DOHH2 (cell line): ENCODE data around the gene CHRNB2.

Experiments
- H3F3A ChIP-seq: fragments of 200-600 bp; sonication (generic), shearing (Covaris generic); 2 replicates; pipeline ENCODE4 v1.6.0; 2016; ENCODE audit warnings: antibody characterized with exemption, mild to moderate bottlenecking; ENCODE audit not compliant: control insufficient read depth, insufficient read depth
- H3K27ac ChIP-seq: fragments of 200-600 bp; sonication (generic); 2 replicates; pipeline ENCODE4 v1.5.1; 2014; ENCODE audit warnings: low read depth, mild to moderate bottlenecking, low read length, moderate library complexity
- H3K27me3 ChIP-seq: fragments of 200-600 bp; sonication (generic); 2 replicates; pipeline ENCODE4 v1.6.1; 2014; ENCODE audit warnings: mild to moderate bottlenecking, low read length, mixed read lengths; ENCODE audit not compliant: control insufficient read depth
- H3K36me3 ChIP-seq: fragments of 200-600 bp; sonication (generic); 2 replicates; pipeline ENCODE4 v1.6.1; 2014; ENCODE audit warnings: mild to moderate bottlenecking, low read length, moderate library complexity, mixed read lengths; ENCODE audit not compliant: control insufficient read depth
- H3K4me1 ChIP-seq: fragments of 200-600 bp; sonication (generic); 2 replicates; pipeline ENCODE4 v1.6.1; 2014; ENCODE audit warnings: mild to moderate bottlenecking, low read length, mixed read lengths; ENCODE audit not compliant: control insufficient read depth
- H3K4me2 ChIP-seq: fragments of 200-600 bp; sonication (generic); 2 replicates; pipeline ENCODE4 v1.6.0; 2014; ENCODE audit warnings: mild to moderate bottlenecking, low read length, moderate library complexity
- H3K4me3 ChIP-seq: fragments of 200-600 bp; sonication (generic); 2 replicates; pipeline ENCODE4 v1.5.1; 2014; ENCODE audit warnings: mild to moderate bottlenecking, low read length, mixed read lengths
- H3K79me2 ChIP-seq: fragments of 200-600 bp; sonication (generic); 2 replicates; pipeline ENCODE4 v1.6.1; 2014; ENCODE audit warnings: mild to moderate bottlenecking, low read length, mixed read lengths; ENCODE audit not compliant: control insufficient read depth
- H3K9me2 ChIP-seq: fragments of 200-600 bp; sonication (generic); replicated peaks from 2 replicates; pipeline ENCODE4 v1.6.1; 2014; ENCODE audit warnings: mild to moderate bottlenecking, low read length, mixed read lengths; ENCODE audit not compliant: control insufficient read depth
- H3K9me3 ChIP-seq: fragments of 200-600 bp; sonication (generic); 2 replicates; pipeline ENCODE4 v1.6.1; 2014; ENCODE audit warnings: antibody characterized with exemption, low read length, mixed read lengths; ENCODE audit not compliant: control insufficient read depth, insufficient read depth
- H4K20me1 ChIP-seq: fragments of 200-600 bp; sonication (generic); 2 replicates; pipeline ENCODE4 v1.6.0; 2014; ENCODE audit warnings: low read depth, mild to moderate bottlenecking, antibody characterized with exemption, low read length, moderate library complexity; ENCODE audit not compliant: control insufficient read depth, insufficient read depth
- EZH2phosphoT487 ChIP-seq: fragments of 200-600 bp; sonication (generic); IDR thresholded peaks from 2 replicates; pipeline ENCODE4 v1.6.1; 2017; ENCODE audit warnings: borderline replicate concordance, mild to moderate bottlenecking, antibody characterized with exemption, low read length, moderate library complexity, mixed read lengths
- TF ChIP-seq, protein P1 (sequence below): fragments of 200-600 bp; sonication (generic); IDR thresholded peaks from one replicate; pipeline ENCODE4 v1.5.1; 2014; ENCODE audit warnings: antibody characterized with exemption, mild to moderate bottlenecking, low read depth, low read length; ENCODE audit not compliant: poor library complexity, severe bottlenecking

The CHRNB2 gene

DNA sequence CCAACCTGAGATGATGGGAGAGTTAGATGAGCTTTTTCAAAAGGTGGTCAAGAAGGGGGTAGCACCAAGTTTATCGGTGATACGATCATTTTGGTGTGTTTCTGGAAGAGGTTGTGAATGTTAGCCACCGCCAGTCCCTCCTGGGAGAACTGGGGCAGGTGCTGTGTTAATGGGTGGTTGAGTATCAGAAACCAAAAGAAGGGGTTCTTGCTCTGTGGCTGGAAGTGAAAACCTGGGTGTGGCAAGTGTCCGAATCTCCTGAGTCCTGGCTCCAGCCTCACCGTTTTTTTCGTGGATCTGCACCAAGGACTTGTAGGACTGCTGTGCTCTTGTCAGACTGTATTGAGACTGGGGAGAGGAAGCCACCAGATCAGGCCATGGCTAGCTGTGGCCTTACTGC lies 16.9 kb upstream of the CHRNB2 start:
- H3K36me3 ChIP-seq, result peaks cover 78% of the 10 kb centered on the region
- peaks cover 7% of the 10 kb centered on the region; the same call in 1 of the 2 replicates for H4K20me1 ChIP-seq

DNA sequence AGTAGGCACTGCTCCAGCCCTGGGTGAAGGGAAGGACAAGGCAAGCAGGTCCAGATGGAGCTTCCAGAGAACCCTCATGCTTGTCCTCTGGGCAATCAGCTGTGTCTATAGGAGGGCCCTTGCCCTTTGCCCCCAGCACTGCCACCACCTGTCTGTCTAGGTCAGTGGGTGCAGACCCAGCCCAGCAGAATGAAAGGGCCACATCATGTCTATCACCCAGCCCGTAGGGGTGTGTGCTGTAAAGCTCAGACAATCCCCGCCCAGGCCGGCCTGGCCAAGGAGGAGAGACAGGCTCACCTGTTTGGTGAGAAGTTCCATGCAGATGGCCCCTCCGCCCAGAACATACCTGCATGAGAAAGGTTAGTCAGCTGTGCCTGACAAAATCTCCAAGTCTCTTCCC lies 16.1 kb upstream of the CHRNB2 start:
- Histone ChIP-seq H3K27ac (no peak overlapping the region), H3K27me3 (no peaks in the 10 kb centered on the region), H3K9me2 (no peaks in the 10 kb centered on the region), H3F3A (peaks cover 17% of the 10 kb centered on the region; the same call in 1 of the 2 replicates), H3K4me2 (no peak overlapping the region), H3K79me2 (peaks cover 15% of the 10 kb centered on the region), H3K36me3 (peaks cover 86% of the 10 kb centered on the region), H4K20me1 (peaks cover 11% of the 10 kb centered on the region; the same call in 1 of the 2 replicates), H3K9me3 (no peaks in the 10 kb centered on the region), H3K4me3 (no peak overlapping the region), H3K4me1 (peaks cover 5% of the 10 kb centered on the region)
- no peak for TF ChIP-seq EZH2phosphoT487
- TF ChIP-seq, protein P1, sequence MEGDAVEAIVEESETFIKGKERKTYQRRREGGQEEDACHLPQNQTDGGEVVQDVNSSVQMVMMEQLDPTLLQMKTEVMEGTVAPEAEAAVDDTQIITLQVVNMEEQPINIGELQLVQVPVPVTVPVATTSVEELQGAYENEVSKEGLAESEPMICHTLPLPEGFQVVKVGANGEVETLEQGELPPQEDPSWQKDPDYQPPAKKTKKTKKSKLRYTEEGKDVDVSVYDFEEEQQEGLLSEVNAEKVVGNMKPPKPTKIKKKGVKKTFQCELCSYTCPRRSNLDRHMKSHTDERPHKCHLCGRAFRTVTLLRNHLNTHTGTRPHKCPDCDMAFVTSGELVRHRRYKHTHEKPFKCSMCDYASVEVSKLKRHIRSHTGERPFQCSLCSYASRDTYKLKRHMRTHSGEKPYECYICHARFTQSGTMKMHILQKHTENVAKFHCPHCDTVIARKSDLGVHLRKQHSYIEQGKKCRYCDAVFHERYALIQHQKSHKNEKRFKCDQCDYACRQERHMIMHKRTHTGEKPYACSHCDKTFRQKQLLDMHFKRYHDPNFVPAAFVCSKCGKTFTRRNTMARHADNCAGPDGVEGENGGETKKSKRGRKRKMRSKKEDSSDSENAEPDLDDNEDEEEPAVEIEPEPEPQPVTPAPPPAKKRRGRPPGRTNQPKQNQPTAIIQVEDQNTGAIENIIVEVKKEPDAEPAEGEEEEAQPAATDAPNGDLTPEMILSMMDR, result no peak

More for the DNA sequence above, 16.9 kb upstream of the CHRNB2 start:
- Histone ChIP-seq H3K4me3 (no peak overlapping the region), H3K9me3 (no peaks in the 10 kb centered on the region), H3K4me1 (no peaks in the 10 kb centered on the region), H3K79me2 (peaks cover 7% of the 10 kb centered on the region), H3K27ac (no peak overlapping the region), H3K9me2 (no peaks in the 10 kb centered on the region), H3F3A (peaks cover 17% of the 10 kb centered on the region; the same call in 1 of the 2 replicates), H3K4me2 (no peak overlapping the region), H3K27me3 (no peaks in the 10 kb centered on the region)
- TF ChIP-seq, protein P1, result no peak
- TF ChIP-seq EZH2phosphoT487, result no peak

DNA sequence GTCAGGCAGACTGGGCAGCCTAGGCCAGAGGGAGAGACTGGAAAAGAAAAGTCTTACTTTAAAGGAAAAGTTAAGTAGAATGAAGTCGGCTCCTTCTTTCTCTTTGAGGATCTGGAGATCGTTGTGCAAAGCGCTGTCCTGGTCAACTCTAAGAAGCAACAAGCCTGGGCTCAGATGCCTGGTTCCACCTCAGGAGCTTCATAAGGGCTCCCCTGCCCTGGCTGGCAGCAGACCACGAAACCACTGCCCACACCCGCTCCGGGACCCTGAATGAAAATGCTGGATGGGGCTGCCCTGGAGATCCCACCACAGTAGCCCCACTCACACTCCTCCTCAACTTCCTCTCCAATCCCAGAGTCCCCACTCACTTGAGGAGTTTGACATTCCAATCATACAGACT lies 15.5 kb upstream of the CHRNB2 start:
- no peak for TF ChIP-seq EZH2phosphoT487
- TF ChIP-seq, protein P1, result no peak
- H3K27me3 ChIP-seq, result no peaks in the 10 kb centered on the region
- no peaks in the 10 kb centered on the region for H3K9me2 ChIP-seq
- H3K36me3 ChIP-seq, result peaks cover 92% of the 10 kb centered on the region
- peaks cover 14% of the 10 kb centered on the region; the same call in 1 of the 2 replicates for H3F3A ChIP-seq
- peaks cover 21% of the 10 kb centered on the region for H3K79me2 ChIP-seq
- no peak overlapping the region for H3K27ac ChIP-seq
- H3K4me1 ChIP-seq, result peaks cover 11% of the 10 kb centered on the region
- H3K9me3 ChIP-seq, result no peaks in the 10 kb centered on the region
- H3K4me3 ChIP-seq, result no peak overlapping the region
- peaks cover 17% of the 10 kb centered on the region; the same call in 1 of the 2 replicates for H4K20me1 ChIP-seq
- no peak overlapping the region for H3K4me2 ChIP-seq
